ENCODE measurements around the gene SIGLEC14. TPM values are rescaled to one million over a fixed set of nuclear protein-coding genes. Genes with fewer than 3 reads are reported as not detected.

The SIGLEC14 gene
- total RNA-seq, 1 donor from 2014 or later, result not detected

GRCh38 chr19:51610576-51610975 lies 36.0 kb downstream of the SIGLEC14 start:
- Histone ChIP-seq H3K27me3 (no peaks in the 10 kb centered on the region), H3K9ac (no peak overlapping the region), H4K20me1 (ENCODE audit: low read depth) (no peaks in the 10 kb centered on the region), H3K79me2 (ENCODE audit: low read depth) (no peaks in the 10 kb centered on the region), H2AFZ (replicated peaks) (no peak overlapping the region), H3F3A (ENCODE audit: low read depth) (no peaks in the 10 kb centered on the region), H3K36me3 (no peaks in the 10 kb centered on the region), H3K4me1 (no peaks in the 10 kb centered on the region), H3K9me3 (ENCODE audit: low read depth) (peaks cover 6% of the 10 kb centered on the region), H3K4me2 (no peak overlapping the region), H3K4me3 (no peak overlapping the region), H3K27ac (no peak overlapping the region)
- Mint-ChIP-seq H3K4me3 (no peak overlapping the region), H3K27me3 (ENCODE audit: insufficient read depth, low read depth) (peaks cover 8% of the 10 kb centered on the region), H3K27ac (no peak overlapping the region), H3K4me1 (no peaks in the 10 kb centered on the region), H3K9me3 (no peaks in the 10 kb centered on the region), H3K36me3 (no peaks in the 10 kb centered on the region)
- DNase-seq (ENCODE audit: low spot score), result no peak
- TF ChIP-seq EZH2phosphoT487 (IDR thresholded peaks at IDR 0.05) (no peak), EZH2 (IDR thresholded peaks at IDR 0.05) (no peak), CTCF (IDR thresholded peaks at IDR 0.05) (no peak)

GRCh38 chr19:51607920-51608562 lies 38.6 kb downstream of the SIGLEC14 start:
- Mint-ChIP-seq H3K4me3 (no peak overlapping the region), H3K4me1 (no peaks in the 10 kb centered on the region), H3K9me3 (no peaks in the 10 kb centered on the region), H3K27me3 (ENCODE audit: insufficient read depth, low read depth) (peaks cover 8% of the 10 kb centered on the region), H3K27ac (no peak overlapping the region), H3K36me3 (no peaks in the 10 kb centered on the region)
- Histone ChIP-seq H4K20me1 (ENCODE audit: low read depth) (no peaks in the 10 kb centered on the region), H3K27ac (no peak overlapping the region), H3K36me3 (no peaks in the 10 kb centered on the region), H3K4me2 (no peak overlapping the region), H3K4me3 (no peak overlapping the region), H2AFZ (replicated peaks) (no peak overlapping the region), H3K27me3 (no peaks in the 10 kb centered on the region), H3K9ac (no peak overlapping the region), H3K9me3 (ENCODE audit: low read depth) (peaks cover 6% of the 10 kb centered on the region), H3F3A (ENCODE audit: low read depth) (no peaks in the 10 kb centered on the region), H3K4me1 (no peaks in the 10 kb centered on the region), H3K79me2 (ENCODE audit: low read depth) (no peaks in the 10 kb centered on the region)
- DNase-seq (ENCODE audit: low spot score), result peak; percentile 82
- TF ChIP-seq CTCF (IDR thresholded peaks at IDR 0.05), result peak; percentile 62
- TF ChIP-seq EZH2phosphoT487 (IDR thresholded peaks at IDR 0.05), result no peak
- no peak for TF ChIP-seq EZH2 (IDR thresholded peaks at IDR 0.05)

DNA sequence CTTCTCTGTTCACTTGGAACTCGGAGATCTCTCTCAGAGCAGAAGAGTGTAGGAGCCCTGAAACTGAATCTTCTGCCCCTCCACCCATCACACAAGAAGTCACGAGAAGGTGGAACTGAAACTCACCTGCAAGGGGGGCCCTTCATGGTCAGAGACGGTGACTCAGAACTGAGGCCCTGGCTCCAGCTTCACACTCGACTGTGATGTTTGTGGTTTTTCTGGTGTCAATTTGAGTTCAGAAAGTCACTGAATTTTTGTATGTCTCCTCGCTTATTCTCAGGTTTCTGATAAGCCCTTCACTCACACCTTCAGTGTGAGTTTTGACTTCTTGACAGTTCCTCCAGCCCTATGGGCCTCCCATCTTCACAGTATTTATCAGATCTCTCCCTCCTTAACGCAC lies 39.5 kb downstream of the SIGLEC14 start:
- H3K27ac Mint-ChIP-seq, result no peak overlapping the region
- Histone ChIP-seq H3K9me3 (ENCODE audit: low read depth) (peaks cover 6% of the 10 kb centered on the region), H3K4me1 (no peaks in the 10 kb centered on the region), H3K27me3 (no peaks in the 10 kb centered on the region), H3K9ac (no peak overlapping the region), H2AFZ (replicated peaks) (no peak overlapping the region), H3F3A (ENCODE audit: low read depth) (no peaks in the 10 kb centered on the region), H3K4me2 (no peak overlapping the region), H3K27ac (no peak overlapping the region), H4K20me1 (ENCODE audit: low read depth) (no peaks in the 10 kb centered on the region), H3K36me3 (no peaks in the 10 kb centered on the region), H3K4me3 (no peak overlapping the region), H3K79me2 (ENCODE audit: low read depth) (no peaks in the 10 kb centered on the region)
- peaks cover 8% of the 10 kb centered on the region for H3K27me3 Mint-ChIP-seq (ENCODE audit: insufficient read depth, low read depth)
- H3K4me3 Mint-ChIP-seq, result no peak overlapping the region
- peaks cover 5% of the 10 kb centered on the region for H3K9me3 Mint-ChIP-seq
- no peaks in the 10 kb centered on the region for H3K4me1 Mint-ChIP-seq
- H3K36me3 Mint-ChIP-seq, result no peaks in the 10 kb centered on the region
- TF ChIP-seq EZH2 (IDR thresholded peaks at IDR 0.05), result no peak
- no peak for TF ChIP-seq CTCF (IDR thresholded peaks at IDR 0.05)
- no peak for TF ChIP-seq EZH2phosphoT487 (IDR thresholded peaks at IDR 0.05)
- no peak for DNase-seq (ENCODE audit: low spot score)
